DMS53 treated with DMSO at 0.1 percent for 48 hours (cell line): ENCODE measurements around the gene OR5AU1.
"Not testable (repeated sequence)": the region's sequence is repeated elsewhere in the genome, so short reads cannot be mapped to it uniquely, and the experiment has no call there.

Source experiments
- DNase-seq: peaks from one replicate; lab custom pipeline; 2025; ENCODE audit not compliant: unreplicated experiment; lab: John Stamatoyannopoulos, UW

The OR5AU1 gene

GRCh38 chr14:21182166-21182565, 26.3 kb upstream of the OR5AU1 start:
- no peak for DNase-seq

- DNase-seq = no peak
Observed at GRCh38 chr14:21171128-21171527, 15.3 kb upstream of the OR5AU1 start.

GRCh38 chr14:21169573-21169972, 13.7 kb upstream of the OR5AU1 start:
- no peak for DNase-seq

GRCh38 chr14:21168055-21168454, 12.2 kb upstream of the OR5AU1 start:
- no peak for DNase-seq

- DNase-seq = not testable (repeated sequence)
Observed at GRCh38 chr14:21165670-21166069, 9.8 kb upstream of the OR5AU1 start.

- DNase-seq = not testable (repeated sequence)
Observed at GRCh38 chr14:21165002-21165605, 9.2 kb upstream of the OR5AU1 start.

- DNase-seq = no peak
Observed at GRCh38 chr14:21163871-21164291, 8.0 kb upstream of the OR5AU1 start.

GRCh38 chr14:21162081-21162480, 6.2 kb upstream of the OR5AU1 start:
- DNase-seq = no peak

GRCh38 chr14:21160061-21160610, 4.3 kb upstream of the OR5AU1 start:
- no peak for DNase-seq

- DNase-seq = not testable (repeated sequence)
Observed at GRCh38 chr14:21158175-21158574, 2.3 kb upstream of the OR5AU1 start.

GRCh38 chr14:21149641-21150367, 6.1 kb downstream of the OR5AU1 start:
- DNase-seq = no peak

- DNase-seq = no peak
Observed at GRCh38 chr14:21145437-21145836, 10.4 kb downstream of the OR5AU1 start.

- no peak for DNase-seq
Observed at GRCh38 chr14:21142357-21142756, 13.5 kb downstream of the OR5AU1 start.

- no peak for DNase-seq
Observed at GRCh38 chr14:21136024-21136423, 19.8 kb downstream of the OR5AU1 start.

- no peak for DNase-seq
Observed at GRCh38 chr14:21133901-21134300, 22.0 kb downstream of the OR5AU1 start.

GRCh38 chr14:21123429-21123828, 32.4 kb downstream of the OR5AU1 start:
- DNase-seq = no peak

GRCh38 chr14:21121122-21121521, 34.7 kb downstream of the OR5AU1 start:
- DNase-seq = no peak

- no peak for DNase-seq
Observed at GRCh38 chr14:21120686-21121085, 35.2 kb downstream of the OR5AU1 start.

GRCh38 chr14:21118933-21119332, 36.9 kb downstream of the OR5AU1 start:
- no peak for DNase-seq

GRCh38 chr14:21113369-21113768, 42.5 kb downstream of the OR5AU1 start:
- no peak for DNase-seq

- DNase-seq = no peak
Observed at GRCh38 chr14:21112255-21112654, 43.6 kb downstream of the OR5AU1 start.

- DNase-seq = no peak
Observed at GRCh38 chr14:21109377-21110138, 46.3 kb downstream of the OR5AU1 start.
